HG03520 (cell line): Measurements from ENCODE around the gene CAPN14.

Source experiments
- ATAC-seq: cut with Tn5 transposase; IDR thresholded peaks from one replicate; pipeline ENCODE4 v1.9.1; 2021; ENCODE audit warnings: mild to moderate bottlenecking, moderate library complexity; ENCODE audit not compliant: unreplicated experiment

The CAPN14 gene

DNA sequence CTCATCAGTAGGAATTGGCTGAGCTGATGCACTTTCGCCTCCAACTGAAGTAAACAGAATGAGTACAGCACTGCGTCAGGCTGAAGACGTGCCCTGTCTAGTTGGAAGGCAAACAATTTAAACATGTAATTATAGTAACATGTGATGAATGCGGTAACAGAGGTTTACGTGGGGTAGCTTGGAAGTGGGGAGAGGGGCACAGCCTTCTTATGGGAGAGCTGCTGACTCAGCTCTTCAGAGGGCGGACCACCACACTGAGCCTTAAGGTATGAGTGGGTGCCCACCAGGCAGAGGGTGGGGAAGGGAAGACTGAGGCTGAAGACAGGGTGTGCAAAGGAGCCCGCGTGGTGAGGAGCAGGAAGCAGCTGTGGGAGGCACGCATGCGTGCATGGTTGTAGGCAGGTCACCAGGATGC, 10.4 kb upstream of the CAPN14 start:
- no peak for ATAC-seq

- ATAC-seq: no peak
Measured at GRCh38 chr2:31227110-31227509, 9.8 kb upstream of the CAPN14 start.

DNA sequence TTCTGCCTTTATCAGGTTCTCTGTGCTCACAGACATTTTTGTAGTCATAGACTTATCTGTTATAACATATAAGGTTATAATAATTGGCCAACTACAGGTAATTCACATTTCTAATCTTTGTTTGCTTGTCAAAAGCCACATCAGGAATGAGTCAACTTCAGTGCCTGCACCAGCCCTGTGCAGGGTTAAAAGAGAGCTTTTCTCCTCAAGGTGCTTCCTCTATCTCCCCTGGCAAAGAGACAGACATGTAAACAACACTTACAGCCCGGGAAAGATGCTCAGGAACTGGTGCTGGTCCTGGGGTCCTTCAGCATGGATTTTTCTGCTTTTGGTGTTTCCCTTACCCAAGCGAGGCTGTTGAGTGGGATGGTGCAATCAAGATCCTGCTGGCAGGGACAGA, 9.0 kb upstream of the CAPN14 start:
- no peak for ATAC-seq

DNA sequence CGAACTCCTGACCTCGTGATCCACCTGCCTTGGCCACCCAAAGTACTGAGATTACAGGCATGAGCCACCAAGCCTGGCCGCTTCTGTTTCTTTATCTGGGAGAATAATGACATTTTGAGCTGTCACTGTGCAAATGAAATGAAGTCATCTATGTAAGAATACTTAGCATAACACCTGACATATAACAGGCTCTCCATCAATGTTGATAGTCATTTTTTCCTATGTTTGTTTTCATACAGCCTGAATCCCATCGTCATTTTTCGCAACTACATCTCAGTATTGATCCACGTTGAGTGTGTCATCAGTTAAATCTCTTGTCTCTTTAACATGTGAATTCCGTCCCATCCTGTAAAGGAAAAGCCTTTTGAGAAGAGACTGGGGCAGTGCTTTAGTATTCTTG, 6.4 kb upstream of the CAPN14 start:
- ATAC-seq: no peak

DNA sequence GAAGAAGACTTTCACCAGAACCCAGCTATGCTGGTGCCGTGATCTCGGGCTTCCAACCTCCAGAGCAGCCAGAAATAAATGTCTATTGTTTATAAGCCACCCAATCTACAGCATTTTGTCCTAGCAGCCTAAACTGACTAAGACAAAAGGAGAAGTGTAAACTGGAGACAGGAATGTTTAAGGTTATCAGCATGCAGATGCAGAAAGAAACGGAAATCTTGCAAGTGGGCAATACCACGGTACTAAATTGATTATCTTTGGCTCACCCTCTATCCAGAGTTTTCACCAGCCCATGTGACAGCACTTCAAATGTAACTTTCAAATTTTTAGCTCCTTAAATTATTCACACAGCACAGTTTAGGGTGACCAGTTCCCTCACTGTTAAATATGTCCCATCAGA, 5.7 kb upstream of the CAPN14 start:
- no peak for ATAC-seq

- no peak for ATAC-seq
Measured at GRCh38 chr2:31222071-31222470, 4.8 kb upstream of the CAPN14 start.

GRCh38 chr2:31221544-31221943, 4.2 kb upstream of the CAPN14 start:
- ATAC-seq: no peak

- ATAC-seq: peak; percentile 70
Measured at GRCh38 chr2:31219131-31219969, 2.0 kb upstream of the CAPN14 start.

DNA sequence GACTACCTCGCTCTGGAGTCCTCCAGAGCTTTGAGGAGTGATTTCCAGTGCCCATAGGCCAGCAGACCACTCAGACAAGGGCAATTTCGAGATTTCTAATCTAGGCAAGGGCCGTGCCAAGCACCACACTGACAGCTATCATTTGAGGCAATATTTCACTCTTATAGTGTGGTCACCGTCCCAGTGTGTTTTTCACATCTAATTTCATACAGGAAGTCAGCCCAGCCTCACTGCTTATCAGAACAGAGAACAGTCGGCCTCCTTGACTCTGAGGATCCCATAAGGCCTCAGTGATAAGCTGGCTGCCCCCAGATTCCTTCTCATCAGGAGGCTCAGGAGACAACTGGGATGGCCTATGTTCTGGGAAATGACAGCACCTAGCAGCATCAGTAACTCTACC, 581 bp downstream of the CAPN14 start:
- peak; percentile 35 for ATAC-seq

GRCh38 chr2:31214444-31214915, 2.8 kb downstream of the CAPN14 start:
- ATAC-seq: no peak

GRCh38 chr2:31213601-31214443, 3.5 kb downstream of the CAPN14 start:
- ATAC-seq: no peak

DNA sequence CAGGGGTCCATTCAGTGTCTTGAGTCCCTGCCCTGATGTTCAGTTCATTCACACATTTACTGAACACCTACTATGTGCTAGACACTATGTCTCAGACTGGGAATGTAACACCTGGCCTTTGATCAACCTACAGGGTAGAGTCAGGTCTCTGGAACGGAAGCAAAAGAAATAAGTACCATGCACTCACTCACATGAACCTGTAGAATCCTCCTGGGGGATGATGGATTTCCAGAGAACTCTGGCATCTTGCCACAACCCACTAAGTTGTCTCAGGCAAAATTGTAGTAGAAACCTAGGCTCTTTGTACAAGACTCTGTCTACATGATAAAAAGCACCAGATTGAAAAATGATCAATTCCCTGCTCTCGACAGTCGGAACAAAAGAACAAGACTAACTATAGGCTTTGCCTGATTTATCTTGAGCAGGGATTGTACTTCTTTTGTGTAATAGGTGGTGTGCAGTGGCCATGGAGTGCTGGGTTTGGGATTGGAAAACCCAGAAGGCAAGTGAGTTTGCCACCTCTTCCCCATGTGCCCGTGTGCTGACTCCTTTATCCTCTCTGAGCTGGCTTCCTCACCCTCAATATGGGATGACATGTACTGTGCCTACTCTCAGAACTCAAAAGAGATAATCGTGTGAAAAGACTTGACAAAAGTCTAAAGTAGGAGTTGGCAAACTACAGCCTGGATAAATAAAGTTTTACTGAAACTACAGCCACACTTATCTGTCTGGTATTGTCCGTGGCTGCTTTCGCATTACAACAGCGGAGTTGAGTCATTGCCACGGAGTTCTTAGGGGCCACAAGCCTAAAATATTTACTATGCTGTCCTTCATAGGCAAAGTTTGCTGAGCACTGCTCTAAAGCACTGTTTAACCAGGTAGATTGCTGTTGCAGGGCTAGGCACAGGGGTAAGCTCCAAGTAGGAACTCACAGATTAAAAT, 4.4 kb downstream of the CAPN14 start:
- no peak for ATAC-seq

GRCh38 chr2:31208240-31208639, 9.1 kb downstream of the CAPN14 start:
- ATAC-seq: no peak

GRCh38 chr2:31207790-31208189, 9.5 kb downstream of the CAPN14 start:
- ATAC-seq: no peak

GRCh38 chr2:31205613-31206012, 11.7 kb downstream of the CAPN14 start:
- no peak for ATAC-seq

- ATAC-seq: no peak
Measured at GRCh38 chr2:31205186-31205585, 12.1 kb downstream of the CAPN14 start.

GRCh38 chr2:31204783-31205182, 12.5 kb downstream of the CAPN14 start:
- ATAC-seq: no peak

DNA sequence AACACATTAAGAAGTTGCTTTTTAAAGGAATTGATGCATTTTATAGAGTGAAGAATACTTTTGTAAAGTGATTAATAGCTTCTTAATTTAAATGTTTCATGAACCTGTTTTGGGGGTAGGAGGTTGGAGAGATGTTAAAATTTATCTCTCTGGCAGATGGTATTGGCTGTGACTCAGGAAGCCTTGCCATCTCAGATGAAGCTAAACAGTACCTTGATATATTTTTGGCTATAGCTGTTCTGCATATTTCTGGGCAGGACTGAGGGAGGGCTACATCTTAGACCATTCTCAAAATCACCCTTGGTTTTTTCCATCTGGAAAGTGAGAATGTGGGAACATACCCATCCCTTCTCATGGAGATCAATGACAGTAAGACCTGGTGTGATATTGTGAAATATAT, 13.4 kb downstream of the CAPN14 start:
- no peak for ATAC-seq

GRCh38 chr2:31202833-31203232, 14.5 kb downstream of the CAPN14 start:
- ATAC-seq: no peak

DNA sequence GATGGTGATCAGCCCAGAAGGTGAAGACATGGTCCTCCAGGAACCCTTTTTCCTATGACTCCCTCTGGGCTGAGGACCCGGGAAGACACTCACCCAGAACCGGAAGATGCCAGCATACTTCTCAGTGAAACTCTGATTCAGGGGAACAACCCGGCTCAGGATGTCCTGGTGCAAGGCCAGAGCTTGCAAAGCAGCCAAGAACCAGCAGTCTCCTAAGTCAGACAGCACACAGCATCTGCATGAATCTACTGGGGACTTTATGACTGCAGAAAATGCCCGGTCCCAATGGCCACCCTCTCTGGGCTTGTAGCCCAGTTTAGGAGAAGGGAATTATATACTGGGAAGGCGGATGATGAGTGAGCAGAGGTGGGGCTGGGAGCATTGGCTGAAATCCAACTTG, 15.3 kb downstream of the CAPN14 start:
- ATAC-seq: no peak

DNA sequence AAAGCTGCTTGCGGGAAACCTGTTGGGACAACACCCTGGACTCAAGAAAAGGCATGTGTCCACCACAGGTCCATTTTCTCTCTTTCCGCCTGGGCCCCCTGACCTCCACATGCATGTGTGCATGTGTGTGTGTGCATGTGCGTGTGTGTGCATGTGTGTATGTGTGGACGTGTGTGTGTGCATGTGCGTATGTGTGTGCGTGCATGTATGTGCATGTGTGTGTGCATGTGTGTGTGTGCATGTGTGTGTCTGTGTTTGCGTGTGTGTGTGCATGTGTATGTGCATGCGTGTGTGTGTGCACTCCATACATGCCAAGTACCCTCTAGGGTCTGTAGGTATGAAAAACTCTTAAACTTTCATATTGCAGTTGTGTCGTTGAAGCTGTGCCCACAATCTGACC, 16.3 kb downstream of the CAPN14 start:
- ATAC-seq: no peak
